HepG2 (cell line): ENCODE results near the gene SV2A. TPM values are rescaled to one million over a fixed set of nuclear protein-coding genes. Genes with fewer than 3 reads are reported as not detected.

Experiments
- HIVEP1 ChIP-seq: sonication (generic); formaldehyde crosslinking; IDR thresholded peaks from 2 replicates; pipeline ENCODE4 v1.4.0; 2020; ENCODE audit warnings: mild to moderate bottlenecking, missing genetic modification reagents
- KLF12 ChIP-seq: sonication (generic); formaldehyde crosslinking; IDR thresholded peaks from 2 replicates; pipeline ENCODE4 v1.4.0; 2020; ENCODE audit warnings: missing genetic modification reagents, borderline replicate concordance
- MIXL1 ChIP-seq: IDR thresholded peaks from 2 replicates; pipeline ENCODE4 v1.6.1; 2016
- NAIF1 ChIP-seq: sonication (generic); formaldehyde crosslinking; IDR thresholded peaks from 2 replicates; pipeline ENCODE4 v1.5.0; 2020; ENCODE audit warnings: mild to moderate bottlenecking, missing genetic modification reagents, borderline replicate concordance
- PAX8 ChIP-seq: sonication (generic); formaldehyde crosslinking; IDR thresholded peaks from 2 replicates; pipeline ENCODE4 v1.8.0; 2022; ENCODE audit warnings: mild to moderate bottlenecking, missing genetic modification reagents, borderline replicate concordance
- SNAPC4 ChIP-seq: sonication (generic); formaldehyde crosslinking; IDR thresholded peaks from 2 replicates; pipeline ENCODE4 v1.4.0; 2020; ENCODE audit warnings: mild to moderate bottlenecking, missing genetic modification reagents
- SPEN ChIP-seq: sonication (generic); formaldehyde crosslinking; IDR thresholded peaks from 2 replicates; pipeline ENCODE4 v1.5.1; 2020; ENCODE audit warnings: low read depth, mild to moderate bottlenecking, missing genetic modification reagents
- ZNF292 ChIP-seq: sonication (generic); formaldehyde crosslinking; IDR thresholded peaks from 2 replicates; pipeline ENCODE4 v1.8.1; 2022; ENCODE audit warnings: mild to moderate bottlenecking, low read depth, missing genetic modification reagents, borderline replicate concordance
- polyA plus RNA-seq, 8 experiments: library from polyadenylated mRNA; depleted of rRNA in 3 of 8; stranded (reverse) in 7 of 8; unstranded in 1 of 8; fragments of >200 nt; fragmentation: Illumina TruSeq in 4 of 8; extraction: Trizol in 4 of 8; gene quantifications; 2 replicates each; pipeline versions ENCODE4 v1.2.1 to v1.2.3, GENCODE V29; 2011 to 2016; ENCODE audit warnings: low read depth in 4 of 8, missing spikeins in 1 of 8, mixed read lengths in 1 of 8; ENCODE audit not compliant: insufficient read depth in 1 of 8
- total RNA-seq, 5 experiments: library from RNA; depleted of rRNA; stranded (reverse); fragments of >200 nt; fragmentation: Illumina TruSeq; extraction: Trizol; gene quantifications; 2 replicates each; pipeline ENCODE4 v1.2.3, GENCODE V29; 2016; ENCODE audit warnings: low read depth in 1 of 5
- TF ChIP-seq, protein P1 (sequence below): sonication (generic); formaldehyde crosslinking; IDR thresholded peaks from 2 replicates; pipeline ENCODE4 v1.5.0; 2020; ENCODE audit warnings: mild to moderate bottlenecking, missing genetic modification reagents, borderline replicate concordance
- TF ChIP-seq, protein P2 (sequence below): sonication (generic); formaldehyde crosslinking; IDR thresholded peaks from 2 replicates; pipeline ENCODE4 v1.4.0; 2020; ENCODE audit warnings: missing genetic modification reagents, borderline replicate concordance
- TF ChIP-seq, protein P3 (sequence below): sonication (generic); formaldehyde crosslinking; IDR thresholded peaks from 2 replicates; pipeline ENCODE4 v1.8.1; 2023; ENCODE audit warnings: missing genetic modification reagents, mild to moderate bottlenecking, borderline replicate concordance

The SV2A gene
- total and polyA plus RNA-seq, 2 of the 13 experiments (the other 11 are each of a cell fraction or from before 2014, with no cell fraction given): 0.84 to 1.9 TPM

GRCh38 chr1:149886396-149887195 is 31.0 kb downstream of the SV2A start (continued):
- TF ChIP-seq, protein P1, sequence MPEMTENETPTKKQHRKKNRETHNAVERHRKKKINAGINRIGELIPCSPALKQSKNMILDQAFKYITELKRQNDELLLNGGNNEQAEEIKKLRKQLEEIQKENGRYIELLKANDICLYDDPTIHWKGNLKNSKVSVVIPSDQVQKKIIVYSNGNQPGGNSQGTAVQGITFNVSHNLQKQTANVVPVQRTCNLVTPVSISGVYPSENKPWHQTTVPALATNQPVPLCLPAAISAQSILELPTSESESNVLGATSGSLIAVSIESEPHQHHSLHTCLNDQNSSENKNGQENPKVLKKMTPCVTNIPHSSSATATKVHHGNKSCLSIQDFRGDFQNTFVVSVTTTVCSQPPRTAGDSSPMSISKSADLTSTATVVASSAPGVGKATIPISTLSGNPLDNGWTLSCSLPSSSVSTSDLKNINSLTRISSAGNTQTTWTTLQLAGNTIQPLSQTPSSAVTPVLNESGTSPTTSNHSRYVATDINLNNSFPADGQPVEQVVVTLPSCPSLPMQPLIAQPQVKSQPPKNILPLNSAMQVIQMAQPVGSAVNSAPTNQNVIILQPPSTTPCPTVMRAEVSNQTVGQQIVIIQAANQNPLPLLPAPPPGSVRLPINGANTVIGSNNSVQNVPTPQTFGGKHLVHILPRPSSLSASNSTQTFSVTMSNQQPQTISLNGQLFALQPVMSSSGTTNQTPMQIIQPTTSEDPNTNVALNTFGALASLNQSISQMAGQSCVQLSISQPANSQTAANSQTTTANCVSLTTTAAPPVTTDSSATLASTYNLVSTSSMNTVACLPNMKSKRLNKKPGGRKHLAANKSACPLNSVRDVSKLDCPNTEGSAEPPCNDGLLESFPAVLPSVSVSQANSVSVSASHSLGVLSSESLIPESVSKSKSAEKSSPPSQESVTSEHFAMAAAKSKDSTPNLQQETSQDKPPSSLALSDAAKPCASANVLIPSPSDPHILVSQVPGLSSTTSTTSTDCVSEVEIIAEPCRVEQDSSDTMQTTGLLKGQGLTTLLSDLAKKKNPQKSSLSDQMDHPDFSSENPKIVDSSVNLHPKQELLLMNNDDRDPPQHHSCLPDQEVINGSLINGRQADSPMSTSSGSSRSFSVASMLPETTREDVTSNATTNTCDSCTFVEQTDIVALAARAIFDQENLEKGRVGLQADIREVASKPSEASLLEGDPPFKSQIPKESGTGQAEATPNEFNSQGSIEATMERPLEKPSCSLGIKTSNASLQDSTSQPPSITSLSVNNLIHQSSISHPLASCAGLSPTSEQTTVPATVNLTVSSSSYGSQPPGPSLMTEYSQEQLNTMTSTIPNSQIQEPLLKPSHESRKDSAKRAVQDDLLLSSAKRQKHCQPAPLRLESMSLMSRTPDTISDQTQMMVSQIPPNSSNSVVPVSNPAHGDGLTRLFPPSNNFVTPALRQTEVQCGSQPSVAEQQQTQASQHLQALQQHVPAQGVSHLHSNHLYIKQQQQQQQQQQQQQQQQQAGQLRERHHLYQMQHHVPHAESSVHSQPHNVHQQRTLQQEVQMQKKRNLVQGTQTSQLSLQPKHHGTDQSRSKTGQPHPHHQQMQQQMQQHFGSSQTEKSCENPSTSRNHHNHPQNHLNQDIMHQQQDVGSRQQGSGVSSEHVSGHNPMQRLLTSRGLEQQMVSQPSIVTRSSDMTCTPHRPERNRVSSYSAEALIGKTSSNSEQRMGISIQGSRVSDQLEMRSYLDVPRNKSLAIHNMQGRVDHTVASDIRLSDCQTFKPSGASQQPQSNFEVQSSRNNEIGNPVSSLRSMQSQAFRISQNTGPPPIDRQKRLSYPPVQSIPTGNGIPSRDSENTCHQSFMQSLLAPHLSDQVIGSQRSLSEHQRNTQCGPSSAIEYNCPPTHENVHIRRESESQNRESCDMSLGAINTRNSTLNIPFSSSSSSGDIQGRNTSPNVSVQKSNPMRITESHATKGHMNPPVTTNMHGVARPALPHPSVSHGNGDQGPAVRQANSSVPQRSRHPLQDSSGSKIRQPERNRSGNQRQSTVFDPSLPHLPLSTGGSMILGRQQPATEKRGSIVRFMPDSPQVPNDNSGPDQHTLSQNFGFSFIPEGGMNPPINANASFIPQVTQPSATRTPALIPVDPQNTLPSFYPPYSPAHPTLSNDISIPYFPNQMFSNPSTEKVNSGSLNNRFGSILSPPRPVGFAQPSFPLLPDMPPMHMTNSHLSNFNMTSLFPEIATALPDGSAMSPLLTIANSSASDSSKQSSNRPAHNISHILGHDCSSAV: no peak
- TF ChIP-seq SPEN (CRISPR knock-in tag): peak; percentile 32; the same call in 1 of the 2 replicates
- TF ChIP-seq, protein P2, sequence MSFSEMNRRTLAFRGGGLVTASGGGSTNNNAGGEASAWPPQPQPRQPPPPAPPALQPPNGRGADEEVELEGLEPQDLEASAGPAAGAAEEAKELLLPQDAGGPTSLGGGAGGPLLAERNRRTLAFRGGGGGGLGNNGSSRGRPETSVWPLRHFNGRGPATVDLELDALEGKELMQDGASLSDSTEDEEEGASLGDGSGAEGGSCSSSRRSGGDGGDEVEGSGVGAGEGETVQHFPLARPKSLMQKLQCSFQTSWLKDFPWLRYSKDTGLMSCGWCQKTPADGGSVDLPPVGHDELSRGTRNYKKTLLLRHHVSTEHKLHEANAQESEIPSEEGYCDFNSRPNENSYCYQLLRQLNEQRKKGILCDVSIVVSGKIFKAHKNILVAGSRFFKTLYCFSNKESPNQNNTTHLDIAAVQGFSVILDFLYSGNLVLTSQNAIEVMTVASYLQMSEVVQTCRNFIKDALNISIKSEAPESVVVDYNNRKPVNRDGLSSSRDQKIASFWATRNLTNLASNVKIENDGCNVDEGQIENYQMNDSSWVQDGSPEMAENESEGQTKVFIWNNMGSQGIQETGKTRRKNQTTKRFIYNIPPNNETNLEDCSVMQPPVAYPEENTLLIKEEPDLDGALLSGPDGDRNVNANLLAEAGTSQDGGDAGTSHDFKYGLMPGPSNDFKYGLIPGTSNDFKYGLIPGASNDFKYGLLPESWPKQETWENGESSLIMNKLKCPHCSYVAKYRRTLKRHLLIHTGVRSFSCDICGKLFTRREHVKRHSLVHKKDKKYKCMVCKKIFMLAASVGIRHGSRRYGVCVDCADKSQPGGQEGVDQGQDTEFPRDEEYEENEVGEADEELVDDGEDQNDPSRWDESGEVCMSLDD (CRISPR knock-in tag): peak; percentile 64; the same call in 1 of the 2 replicates
- TF ChIP-seq, protein P3, sequence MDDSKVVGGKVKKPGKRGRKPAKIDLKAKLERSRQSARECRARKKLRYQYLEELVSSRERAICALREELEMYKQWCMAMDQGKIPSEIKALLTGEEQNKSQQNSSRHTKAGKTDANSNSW (CRISPR knock-in tag): no peak
- TF ChIP-seq MIXL1: 0 out of 2 replicates have a peak, but pooled peaks have one; percentile 11
- no peak; the same call in 1 of the 2 replicates for TF ChIP-seq SNAPC4
- TF ChIP-seq NAIF1: peak; percentile 62; the same call in 1 of the 2 replicates
- no peak for TF ChIP-seq ZNF292 (CRISPR knock-in tag)
- peak; percentile 57 for TF ChIP-seq KLF12 (CRISPR knock-in tag)
- TF ChIP-seq HIVEP1 (CRISPR knock-in tag): no peak
- TF ChIP-seq PAX8: 0 out of 2 replicates have a peak, but pooled peaks have one; percentile 32
